Stimulated activated CD4-positive, alpha-beta T cell treated with anti-CD3 and anti-CD28 coated beads, Interleukin-12 subunit alpha, Interleukin-12 subunit beta, amount 100 ng/mL, for 4 hours (primary cell): ENCODE data around the gene SYNE4.
A peak's percentile ranks its signal among the peaks of the same experiment; 100 is the strongest.

ENCODE experiments used
- DNase-seq: peaks from one replicate; pipeline ENCODE4 v3.0.0-alpha.2; 2020

Gene SYNE4

DNA sequence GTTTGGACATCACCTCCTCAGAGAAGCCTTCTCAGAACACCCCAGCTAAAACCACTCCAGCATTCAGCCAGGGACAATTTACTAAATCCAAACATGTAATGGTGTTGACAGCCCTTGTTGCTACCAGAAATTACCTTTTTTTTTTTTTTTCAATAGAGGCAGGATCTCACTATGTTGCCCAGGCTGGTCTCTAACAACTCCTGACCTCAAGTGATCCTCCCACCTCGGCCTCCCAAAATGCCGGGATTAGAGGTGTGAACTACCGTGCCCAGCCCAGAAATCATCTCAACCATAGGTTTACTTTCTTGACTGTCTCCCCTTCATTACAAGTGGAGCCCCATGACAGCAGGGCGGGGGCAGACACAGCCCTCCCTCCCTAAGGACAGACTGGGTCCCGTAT is 14.8 kb upstream of the SYNE4 start:
- DNase-seq = no peak

DNA sequence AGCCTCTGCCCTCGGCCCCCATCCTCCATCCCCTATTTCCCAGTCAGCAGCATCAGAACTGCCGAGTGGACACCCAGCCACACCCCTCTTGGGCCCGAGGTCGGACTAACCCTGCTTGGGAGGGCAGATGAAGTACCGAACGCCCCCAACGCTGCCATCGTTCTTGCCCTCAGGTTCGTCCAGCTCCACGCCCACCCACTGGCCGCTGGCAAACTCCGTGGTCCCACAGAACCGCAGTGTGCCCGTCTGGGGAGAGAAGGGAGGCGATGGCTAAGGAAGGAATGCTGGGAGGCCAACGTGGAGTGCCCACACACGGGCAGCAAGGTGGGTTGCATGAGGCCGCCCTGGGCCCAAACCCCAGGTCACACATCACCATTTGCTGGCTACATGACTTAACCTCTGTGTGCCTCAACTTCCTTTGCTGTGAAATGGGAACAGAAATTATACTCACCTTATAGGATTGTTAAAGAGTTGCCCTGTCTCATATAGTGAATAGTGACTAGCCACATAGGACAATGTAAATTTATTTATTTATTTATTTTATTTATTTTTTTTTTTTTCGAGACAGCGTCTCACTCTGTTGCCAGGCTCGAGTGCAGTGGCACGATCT is 10.6 kb upstream of the SYNE4 start:
- DNase-seq = no peak

DNA sequence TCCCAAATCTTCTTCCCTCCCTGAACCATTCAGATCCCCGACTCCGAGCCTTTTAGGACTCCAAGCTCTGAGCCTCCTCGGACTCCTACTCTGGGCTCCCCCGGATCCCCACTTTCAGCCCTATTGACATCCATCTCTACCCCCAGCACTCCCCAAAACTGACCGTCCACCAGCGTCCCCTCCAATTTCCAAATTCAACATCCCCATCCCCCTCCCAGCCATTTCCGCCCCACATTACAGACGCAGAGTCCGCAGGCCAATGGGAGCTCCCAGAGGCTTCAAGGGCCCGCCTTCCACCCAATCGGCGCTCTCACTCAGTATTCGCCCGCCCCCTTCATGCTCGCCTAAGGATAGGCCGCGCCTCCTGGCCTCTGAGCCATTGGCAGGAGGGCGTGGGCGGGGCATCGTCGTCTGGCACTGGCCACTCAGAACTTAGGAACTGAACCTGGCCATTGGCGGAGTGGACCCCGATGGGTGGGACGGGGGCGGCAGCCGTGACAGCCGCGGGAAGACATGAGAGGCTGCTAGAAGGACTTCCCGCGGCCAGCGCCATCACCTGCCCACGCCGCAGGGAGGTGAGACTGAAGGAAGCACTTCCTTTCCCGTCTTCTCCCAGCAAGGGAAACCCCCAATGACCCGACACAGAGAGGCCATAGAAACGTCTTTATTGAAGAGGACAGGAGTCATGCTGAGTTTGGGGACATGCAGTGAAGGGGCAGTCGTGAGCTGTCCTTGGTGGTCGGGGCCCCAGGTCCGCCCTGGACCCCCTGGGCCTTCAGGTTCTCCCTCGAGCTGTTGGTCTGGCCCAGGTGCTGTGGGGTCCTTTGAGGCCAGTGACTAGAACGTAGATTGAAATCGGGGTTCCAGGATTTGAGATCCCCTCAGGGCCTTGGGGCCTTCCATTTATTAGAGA is 5.7 kb upstream of the SYNE4 start, which contains the start of gene ALKBH6:
ALKBH6 (minus strand) TSS at position 202 of the 913 bp plus-strand sequence. CDS start 816 bp downstream, outside the sequence.
- DNase-seq = peak; percentile 99

DNA sequence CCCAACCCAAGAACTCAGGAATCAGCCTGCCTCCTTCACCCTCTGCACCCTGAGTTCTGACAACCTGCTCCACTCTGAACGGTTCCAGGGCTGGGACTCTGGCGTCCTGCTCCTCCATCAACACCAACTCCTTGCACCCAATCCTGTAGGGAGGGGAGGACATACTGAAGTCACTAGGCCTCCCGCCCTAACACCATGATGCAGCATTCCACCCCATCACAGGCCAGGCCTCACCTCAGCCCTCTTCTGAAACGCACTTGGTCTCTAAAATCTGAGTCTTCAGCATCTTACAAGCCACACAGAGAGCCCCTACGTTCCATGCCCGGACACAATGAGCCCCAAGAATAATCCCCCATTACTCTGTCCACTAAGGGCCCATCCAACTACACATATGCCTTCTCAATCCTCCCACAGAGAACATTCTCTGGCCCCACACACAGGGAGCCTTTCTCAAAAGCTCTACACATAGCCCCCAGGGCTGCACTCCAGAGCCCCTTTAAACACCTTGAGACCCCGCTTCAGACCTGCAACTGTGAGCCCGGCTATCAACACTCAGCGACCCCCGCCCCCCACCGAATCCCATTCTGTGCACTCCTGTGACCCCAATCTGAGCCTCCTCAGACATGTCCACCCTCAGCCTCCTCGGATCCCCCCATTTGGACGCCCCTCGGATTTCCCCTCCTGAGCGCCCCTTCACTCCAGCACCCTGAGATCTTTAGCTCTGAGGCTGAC is 4.8 kb upstream of the SYNE4 start:
- DNase-seq = no peak

DNA sequence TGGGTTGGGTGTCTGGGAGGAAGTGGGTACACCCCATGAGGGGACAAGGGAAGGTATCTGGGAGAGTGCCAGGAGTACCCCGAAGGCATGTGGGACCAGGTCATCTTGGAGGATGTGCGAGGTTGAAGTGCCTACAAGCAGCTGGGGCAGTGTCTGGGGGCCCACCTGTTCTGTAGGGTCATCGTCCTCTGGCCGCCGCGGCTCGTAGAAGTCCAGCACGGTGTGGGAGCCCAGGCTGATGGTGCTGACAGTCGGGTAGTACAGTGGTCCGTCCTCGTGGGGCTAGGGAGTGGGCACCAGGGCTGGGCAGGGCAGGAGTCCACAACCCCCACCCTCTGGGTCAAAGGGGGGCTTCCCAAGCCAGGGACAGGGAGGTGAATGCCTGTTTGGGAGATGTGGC is 1.8 kb upstream of the SYNE4 start:
- no peak for DNase-seq

DNA sequence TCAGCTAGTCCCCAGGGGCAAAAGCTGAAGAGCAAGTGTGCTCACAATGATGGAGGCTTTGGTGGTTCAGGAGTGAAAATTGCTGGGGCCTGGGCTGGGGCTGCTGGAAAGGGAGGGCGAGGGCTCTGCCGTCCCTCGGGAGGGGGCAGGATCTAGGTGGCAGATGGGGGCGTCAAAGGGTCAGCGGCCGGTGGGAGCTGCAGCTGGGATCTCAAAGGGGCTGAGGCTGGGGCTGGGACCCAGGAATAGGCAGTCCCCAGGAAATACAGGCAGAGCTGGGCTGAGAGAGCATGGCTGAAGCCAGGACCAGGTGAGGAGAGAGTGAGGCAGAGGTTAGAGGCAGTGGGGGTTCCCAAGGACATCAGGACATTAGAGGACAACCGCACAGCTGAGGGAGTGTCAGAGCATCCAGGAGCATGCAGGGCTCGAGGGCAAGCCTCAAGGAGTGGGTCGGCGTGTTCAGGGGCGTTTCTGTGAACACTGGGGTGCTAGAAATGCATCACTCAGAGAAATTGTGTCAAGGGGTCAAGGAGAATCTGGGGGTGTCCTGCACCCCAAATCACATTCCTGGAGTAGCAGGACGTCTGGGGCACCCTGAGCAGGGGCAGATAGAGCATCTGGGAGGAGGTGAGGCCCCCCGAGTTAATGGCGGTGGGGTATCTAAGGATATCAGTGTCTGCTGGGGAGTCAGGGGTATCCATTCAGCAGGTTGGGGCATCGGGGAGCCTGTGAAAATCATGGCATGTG is 1.2 kb upstream of the SYNE4 start:
- DNase-seq = no peak

DNA sequence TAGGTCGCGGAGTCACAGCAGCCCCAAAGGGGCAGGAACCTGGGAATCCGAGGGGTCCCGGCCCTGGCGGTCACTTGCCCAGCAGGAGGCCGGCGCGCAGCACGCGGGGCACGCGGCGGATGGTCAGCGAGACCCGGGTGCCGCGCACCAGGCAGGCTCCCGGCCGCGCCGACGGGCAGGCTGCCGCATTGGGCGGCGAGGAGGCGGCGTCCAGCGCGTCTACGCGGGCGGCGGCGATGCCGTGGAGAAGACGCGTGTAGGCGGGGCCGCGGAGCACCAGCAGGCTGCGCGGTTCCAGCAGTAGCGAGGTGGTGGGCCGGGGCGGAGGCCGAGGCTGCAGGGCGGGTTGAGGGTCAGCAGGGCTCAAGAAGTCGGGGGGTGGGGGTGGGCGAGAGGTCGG is 607 bp upstream of the SYNE4 start:
- peak; percentile 54 for DNase-seq

DNA sequence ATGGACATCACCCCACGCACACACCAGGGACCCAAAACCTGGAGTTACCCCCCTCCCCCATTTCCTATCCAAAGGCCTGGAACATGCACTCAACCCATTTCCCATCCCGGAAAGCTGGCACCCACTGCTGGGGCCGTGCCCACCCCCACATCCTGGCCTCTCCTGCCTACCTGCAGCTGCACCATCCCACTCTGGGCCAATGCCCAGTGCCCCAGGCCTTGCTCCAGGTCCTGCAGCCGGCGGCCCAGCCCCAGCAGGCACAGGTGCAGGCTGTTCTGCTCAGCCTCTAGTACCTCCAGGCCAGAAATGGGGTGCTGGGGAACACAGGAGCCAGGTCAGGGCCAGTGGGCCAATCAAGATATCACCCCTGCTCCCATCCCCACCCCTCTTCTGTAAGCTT is 1.7 kb downstream of the SYNE4 start:
- DNase-seq = no peak

DNA sequence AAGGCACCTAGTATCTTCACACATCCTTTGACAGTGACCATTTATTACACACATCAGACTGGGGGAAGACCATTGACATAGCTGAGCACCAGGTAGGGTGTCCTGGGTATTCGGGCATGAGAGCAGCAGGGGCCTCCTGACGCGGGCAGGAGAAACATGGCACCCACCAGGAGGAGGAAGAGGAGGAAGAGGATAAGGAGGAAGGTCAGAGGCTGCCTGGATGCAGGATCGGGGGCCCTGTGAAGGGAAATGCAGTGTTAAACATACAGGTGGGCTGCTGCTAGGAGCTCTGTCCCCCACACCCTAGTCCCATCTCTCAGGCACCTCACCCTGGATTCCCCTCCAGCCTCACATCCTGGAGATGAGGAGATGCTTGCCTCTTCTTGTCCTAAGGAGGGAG is 5.3 kb downstream of the SYNE4 start:
- no peak for DNase-seq

DNA sequence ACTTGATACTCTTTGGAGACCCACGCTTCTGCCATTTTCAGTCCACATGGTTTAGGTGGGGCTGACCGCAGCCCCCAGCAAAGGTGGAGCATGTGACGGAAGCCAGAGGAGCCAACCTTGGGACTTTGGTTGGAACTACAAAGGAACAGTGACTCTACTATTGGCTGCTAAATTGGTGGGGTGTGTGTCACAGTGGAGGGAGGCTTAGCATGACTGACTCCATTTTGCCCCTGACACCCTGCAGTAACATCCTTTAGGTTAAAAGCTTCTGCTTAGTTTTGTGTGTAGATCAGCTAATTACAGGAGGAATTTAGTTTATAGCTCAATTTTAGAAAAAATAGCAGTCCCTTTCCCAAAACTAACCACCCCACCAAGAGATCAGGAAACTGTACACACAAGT is 7.0 kb downstream of the SYNE4 start:
- DNase-seq = no peak

DNA sequence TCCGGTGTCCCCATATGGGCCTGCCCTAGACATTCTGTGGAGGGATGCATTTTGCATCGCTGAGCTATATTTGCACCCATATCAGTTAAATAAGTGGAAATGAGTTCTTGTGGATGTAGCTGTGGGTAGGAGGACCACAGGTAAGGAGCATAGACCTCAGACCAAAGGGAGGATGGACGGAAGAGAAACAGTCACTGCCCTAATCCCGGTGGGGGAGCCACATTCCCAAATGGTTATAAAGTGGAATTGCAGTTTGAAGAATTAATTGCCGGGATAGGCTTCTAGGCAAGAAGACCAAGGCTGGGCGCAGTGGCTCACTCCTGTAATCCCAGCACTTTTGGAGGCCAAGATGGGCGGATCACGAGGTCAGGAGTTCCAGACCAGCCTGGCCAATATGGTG is 11.8 kb downstream of the SYNE4 start:
- no peak for DNase-seq

DNA sequence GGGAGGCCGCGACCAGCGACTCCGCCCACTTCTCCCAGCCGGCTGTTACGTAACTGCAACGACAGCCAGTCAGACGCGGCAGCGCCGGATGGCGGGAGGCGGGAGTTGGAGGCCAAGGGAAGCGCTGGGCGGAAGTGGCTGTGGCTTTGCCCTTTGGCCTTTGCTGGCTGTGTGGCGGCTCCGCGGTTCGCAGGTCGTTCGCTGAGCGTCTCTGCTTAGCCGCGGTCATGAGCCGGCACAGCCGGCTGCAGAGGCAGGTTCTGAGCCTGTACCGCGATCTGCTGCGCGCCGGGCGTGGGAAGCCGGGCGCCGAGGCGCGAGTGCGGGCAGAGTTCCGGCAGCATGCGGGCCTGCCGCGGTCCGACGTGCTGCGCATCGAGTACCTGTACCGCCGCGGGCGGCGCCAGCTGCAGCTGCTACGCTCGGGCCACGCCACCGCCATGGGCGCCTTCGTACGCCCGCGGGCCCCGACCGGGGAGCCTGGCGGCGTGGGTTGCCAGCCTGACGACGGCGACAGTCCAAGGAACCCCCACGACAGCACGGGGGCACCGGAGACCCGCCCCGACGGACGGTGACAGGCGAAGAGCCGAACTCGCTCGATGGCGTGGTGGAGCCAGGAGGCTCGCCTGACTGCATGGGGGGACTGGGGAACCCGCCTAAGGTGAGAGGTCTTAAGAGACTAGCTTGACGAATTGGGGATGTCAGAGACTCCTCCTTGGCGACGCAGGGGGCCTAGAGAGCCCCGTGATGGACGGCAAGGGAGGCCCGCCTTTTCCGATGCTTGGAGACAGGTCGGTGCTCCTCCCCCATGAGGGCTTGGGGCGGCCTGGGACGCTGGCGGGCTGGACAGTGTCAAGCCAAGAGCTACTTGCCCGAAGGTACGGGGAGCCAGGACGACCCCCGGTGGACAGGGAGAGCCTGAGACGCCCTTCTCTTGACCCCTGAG is 13.3 kb downstream of the SYNE4 start, which contains the start of gene SDHAF1:
SDHAF1 (plus strand) TSS at position 141 of the 946 bp plus-strand sequence; CDS start at position 228, 87 bp downstream.
- peak; percentile 94 for DNase-seq

DNA sequence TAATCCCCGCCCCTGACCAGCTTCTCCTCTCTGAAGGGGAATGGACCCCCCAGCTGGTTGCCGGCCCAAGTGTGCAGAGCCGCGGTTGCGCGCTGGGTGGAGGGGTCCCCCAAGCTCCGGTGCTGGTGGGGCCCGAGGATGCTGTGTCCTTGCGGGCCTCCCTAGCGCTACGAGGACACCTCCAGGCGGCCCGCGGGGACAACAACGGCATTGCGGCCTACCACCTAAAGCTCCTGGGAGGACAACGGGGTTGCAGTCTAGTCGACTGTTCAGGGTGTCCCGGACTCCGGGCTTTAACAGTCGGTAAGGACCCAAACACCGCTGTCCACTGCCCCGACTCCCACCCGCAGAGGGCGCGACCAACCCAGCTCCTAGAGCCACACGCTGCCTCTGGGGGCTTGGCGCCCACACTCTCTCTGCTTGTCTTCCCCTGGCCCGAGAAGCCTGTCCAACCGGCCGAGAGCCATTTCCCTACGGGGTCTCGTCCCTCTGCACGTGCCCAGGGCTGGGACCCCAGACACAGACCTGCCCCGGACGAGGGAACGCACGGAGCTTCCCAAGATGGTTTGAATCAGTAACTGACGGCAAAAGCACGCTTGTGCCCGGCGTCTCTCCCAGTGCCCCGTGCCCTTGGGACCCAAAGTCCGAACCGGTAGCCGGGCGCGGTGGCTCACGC is 14.6 kb downstream of the SYNE4 start:
- no peak for DNase-seq

DNA sequence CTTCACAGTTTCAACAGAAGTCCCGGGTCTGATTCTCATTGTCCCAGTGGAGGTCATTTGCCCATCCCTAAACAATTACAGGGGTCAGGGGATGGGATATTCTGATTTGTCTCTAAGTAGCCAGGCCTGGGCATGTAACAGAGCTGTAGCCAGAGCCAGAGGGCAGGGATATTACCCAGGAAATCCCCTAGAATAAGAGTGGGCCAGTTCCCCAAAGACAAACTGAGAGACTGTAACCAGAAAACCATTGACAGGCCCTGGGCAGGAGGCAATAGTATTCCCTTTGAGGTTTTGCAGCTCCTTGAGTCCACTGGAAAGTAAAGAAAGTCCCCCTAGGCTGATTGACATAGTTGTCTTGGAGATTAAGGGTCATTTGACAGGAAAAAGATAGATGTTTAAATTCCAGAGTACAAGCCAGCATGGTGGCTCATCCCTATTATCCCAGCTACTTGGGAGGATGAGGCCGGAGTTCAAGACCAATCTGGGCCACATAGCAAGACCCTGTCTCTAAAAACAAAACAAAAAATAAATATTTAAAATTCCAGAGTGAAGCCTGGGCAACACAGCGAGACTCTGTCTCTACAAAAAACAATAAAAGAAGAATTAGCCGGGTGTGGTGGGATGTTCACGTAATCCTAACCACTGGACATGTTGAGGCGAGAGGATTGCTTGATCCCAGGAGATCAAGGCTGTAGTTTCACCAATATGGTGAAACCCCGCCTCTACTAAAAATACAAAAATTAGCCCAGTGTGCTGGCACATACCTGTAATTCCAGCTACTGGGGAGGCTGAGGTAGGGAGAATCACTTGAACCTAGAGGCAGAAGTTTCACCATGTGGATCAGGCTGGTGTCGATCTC is 15.5 kb downstream of the SYNE4 start:
- DNase-seq = no peak

DNA sequence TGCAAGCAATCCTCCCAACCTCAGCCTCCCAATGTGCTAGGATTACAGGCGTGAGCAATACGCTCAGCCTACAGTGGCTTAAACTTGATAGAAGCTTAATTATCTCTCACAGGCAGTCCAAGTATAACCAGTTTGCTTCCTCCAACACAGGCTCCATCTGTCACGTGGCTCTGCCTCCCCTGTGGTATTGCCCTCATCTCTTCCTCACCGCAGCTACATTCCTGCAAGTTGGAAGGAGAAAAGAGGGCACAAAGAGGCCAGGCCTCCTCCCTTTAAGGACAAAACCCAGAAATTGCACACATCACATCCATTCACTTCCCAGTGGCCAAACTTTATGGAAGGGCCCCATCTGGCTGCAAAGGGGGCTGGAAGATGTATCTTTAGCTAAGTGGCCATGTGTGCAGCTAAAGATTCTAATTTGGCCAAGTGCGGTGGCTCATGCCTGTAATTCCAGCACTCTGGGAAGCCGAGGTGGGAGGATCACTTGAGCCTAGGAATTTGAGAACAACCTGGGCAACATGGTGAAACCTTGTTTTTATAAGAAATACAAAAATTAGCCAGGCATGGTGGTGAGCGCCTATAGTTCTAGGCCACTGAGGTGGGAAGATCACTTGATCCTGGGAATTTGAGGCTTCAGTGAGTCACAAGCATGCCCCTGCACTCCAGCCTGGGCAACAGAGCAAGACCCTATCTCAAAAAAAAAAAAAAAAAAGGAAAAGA is 16.7 kb downstream of the SYNE4 start:
- DNase-seq = no peak

DNA sequence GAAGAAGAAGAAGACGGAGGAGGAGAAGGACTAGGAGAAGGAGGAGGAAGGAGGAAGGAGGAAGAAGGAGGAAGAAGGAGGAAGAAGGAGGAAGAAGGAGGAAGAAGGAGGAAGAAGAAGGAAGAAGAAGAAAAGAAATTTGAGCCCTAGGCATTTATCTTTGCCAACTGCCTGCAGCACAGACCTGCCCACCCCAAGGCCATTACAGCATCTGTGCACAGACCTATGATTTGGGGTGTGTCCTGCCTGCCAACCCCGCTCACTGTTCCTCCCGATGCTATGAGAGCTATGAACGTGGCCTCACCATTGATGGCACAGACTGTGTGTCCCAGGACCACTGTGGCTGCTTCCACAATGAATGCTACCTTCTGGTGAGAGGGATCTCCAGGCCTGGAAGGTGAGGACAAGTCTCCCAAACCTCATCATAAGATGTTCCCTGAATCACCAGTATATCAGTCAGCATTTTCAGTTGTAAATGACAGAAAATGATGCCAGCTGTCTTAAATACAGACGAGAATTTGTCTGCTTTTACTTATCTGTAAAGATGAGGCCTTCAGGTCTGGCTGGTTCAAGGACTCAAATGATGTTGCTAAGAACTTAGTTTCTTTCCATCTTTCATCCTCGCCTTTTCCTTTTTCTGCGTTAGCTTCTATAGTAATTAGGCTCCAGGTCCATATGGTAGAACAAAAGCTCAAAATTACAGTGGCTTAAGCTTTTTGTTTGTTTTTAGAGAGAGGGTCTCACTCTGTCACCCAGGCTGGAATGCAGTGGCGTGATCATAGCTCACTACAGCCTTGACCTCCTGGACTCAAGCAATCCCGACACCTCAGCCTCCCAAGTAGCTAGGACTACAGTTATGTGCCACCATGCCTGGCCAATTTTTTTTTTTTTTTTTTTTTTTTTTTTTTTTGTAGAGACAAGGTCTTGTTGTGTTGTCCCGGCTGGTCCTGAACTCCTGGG is 17.6 kb downstream of the SYNE4 start:
- no peak for DNase-seq

DNA sequence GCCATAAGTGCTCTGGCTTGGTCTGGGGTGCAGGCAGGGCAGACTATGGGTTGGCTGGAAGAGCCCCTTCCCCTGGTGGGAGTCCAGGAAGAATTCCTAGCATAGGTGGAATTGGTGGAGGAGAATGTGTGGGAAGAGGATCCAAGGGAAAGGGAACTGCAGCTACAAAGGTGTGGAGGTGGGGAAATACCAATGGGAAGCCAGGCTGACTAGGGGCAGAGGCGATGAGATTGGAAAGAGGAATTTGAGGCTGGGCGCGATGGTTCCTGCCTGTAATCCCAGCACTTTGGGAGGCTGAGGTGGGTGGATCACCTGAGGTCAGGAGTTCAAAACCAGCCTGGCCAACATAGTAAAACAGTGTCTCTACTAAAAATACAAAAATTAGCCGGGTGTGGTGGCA is 18.5 kb downstream of the SYNE4 start:
- no peak for DNase-seq

DNA sequence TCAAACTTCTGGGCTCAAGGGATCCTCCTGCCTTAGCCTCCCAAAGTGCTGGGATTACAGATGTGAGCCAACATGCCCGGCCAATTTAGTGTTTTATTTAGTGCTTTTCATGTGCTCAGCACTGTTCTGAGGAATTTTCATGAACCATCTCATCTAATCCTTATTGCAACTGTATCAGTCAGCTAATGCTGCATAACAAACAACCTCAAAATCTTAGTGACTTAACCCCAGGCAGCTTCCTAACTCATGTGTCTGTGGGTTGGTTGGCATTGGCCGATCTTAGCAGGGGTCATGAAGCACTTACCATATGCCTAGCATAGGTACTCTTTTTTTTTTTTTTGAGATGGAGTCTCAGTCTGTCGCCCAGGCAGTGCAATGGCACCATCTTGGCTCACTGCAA is 19.8 kb downstream of the SYNE4 start:
- DNase-seq = no peak
